TTC549 (cell line): Measurements from ENCODE around the gene FOXN1.

ENCODE experiments used
- FAIRE-seq: peaks from 2 replicates; lab custom pipeline; 2012; peaks lifted over from hg19 to GRCh38; lab: Jason Lieb, UNC

Gene FOXN1

DNA sequence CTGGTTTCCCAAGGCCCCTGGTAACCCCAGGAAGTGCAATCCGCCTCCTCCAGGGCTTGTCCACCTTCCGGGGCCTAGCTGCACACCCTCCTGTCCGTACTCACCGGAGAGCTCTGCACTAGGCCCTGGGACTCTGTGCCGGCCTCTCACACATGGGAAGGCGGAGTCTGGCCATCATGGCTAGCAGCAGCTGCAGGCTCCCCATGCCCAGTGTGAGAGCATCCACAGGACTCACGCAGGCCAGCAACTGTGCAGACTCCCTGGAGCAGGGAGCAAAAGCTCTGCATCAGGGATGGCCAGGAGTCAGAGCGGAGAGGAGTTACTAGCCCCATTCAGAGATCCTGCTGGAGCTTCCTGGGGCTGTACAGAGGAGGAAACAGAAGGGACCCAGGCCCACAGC lies 20.2 kb downstream of the FOXN1 start:
- FAIRE-seq = no peak

DNA sequence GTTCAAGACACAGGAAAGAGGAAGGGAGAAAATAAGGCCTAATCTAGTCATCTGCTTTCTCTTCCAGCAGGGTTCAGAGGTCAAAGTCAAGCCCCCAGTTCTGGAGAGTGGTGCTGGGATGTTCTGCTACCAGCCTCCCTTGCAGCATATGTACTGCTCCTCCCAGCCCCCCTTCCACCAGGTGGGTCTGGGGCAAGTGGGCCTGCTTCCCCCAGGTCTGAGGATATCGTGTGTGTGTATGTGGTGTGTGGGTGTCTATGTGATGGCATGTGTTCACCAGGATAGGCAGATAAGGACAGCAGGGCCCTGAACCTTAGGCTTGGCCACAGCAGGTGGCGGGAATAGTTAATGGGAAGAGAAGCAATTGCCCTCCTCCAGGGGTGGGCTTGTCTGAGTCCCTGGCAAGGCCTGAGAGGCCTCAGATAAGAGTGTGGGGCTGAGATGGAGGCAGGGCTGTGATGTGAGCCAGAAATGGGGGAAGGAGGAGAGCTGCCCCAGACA lies 21.1 kb downstream of the FOXN1 start:
- no peak for FAIRE-seq

DNA sequence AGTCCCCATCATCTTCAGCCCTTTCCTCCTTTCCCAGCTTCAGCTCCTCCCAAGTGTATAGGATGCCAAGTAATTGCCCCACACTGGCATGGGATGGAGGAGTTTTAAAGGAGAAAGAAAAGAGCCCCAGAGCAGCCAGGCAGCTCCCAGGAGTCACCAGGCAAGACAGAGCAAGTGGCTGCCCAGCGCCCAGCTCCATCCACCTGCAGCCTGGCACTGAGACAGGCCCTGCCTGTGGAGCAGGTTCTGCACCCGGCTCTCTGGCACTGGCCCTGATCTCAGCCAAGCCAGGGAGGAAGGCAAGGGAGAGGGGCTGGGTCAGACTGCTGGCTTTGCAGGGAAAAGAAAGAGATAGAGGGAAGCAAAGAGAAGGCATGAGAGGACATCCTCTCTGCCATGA lies 21.7 kb downstream of the FOXN1 start:
- no peak for FAIRE-seq

DNA sequence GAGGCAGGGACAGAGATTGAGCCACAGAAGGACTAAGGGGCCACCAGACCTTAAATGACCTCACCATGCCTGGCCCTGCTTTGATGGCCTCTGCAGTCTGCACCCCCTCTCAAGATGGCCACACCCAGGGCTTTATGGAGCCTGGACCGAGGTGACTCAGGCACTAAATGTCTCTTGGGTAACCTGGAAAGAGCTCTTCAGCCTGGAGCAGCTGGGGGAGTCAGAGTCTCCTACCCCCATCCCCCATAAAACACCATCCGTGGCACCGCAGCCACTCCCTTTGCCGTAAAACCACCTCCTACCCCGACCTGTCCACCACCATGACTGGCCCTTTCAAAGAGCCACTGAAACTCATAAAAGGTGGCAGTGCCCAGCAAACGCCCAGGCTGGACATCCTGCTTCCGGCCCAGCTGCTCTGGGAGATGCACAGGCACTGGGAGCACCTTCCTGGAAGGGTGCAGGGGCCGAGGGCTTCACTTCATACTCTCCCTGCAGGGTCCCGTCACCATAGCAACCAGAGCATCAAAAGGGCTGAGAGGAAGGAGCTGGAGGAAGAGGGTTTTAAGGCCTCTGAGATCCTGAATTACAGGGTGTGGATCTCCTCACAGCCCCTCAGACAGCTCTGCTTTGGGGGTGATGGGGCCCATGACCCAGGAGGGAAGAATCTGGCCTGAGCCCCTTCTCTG lies 22.3 kb downstream of the FOXN1 start:
- FAIRE-seq = no peak

DNA sequence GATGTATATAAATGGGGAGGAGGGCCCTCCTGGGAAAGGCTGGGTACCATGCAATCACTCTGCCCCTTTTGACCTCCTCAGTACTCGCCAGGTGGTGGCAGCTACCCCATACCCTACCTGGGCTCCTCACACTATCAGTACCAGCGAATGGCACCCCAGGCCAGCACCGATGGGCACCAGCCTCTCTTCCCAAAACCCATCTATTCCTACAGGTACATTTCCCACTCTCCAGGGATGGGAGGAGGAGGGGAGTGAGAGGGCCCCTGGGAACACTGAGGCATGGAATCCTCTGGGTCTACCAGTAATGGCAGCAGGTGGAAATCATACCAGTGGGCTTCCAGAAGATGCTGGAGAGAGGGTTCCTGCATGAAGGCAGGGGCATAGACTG lies 22.9 kb downstream of the FOXN1 start:
- FAIRE-seq = no peak

DNA sequence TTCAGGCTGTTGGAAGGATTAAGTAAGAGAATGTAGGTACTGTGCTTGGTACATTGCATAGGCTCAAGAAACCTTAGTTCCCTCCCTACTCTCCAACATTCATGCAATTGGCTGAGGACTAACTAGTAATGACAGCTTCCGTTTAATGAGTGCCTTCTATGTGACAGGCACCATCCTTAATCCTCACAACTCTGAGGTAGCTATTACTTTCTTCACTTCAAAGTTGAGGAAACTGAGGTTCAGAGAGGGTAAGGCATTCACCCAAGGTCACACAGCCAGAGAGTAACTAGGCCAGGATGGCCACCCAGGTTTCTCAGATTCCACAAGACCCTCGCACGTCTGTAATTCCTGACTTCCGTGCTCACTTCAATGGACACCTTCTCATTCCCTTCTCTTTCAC lies 24.1 kb downstream of the FOXN1 start:
- no peak for FAIRE-seq

DNA sequence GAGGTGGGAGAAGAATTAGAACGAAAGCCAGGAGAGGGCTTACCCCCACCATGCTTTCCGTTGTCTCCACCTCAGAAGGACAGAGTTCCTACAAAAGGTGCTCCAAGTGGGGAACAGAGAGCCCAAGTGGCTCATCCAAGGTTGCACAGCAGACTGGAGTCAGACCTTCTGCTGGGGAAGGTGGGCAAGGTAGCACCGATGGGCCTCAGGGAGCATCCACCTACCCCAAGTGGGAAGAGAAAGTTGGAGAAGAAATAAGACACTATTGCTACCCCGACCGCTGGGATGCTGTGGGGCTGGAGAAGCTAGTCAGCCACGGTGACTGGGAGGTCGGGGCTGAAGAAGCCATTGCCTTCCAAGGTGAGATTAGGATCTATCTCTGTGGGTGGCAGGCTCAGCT lies 24.8 kb downstream of the FOXN1 start:
- no peak for FAIRE-seq

DNA sequence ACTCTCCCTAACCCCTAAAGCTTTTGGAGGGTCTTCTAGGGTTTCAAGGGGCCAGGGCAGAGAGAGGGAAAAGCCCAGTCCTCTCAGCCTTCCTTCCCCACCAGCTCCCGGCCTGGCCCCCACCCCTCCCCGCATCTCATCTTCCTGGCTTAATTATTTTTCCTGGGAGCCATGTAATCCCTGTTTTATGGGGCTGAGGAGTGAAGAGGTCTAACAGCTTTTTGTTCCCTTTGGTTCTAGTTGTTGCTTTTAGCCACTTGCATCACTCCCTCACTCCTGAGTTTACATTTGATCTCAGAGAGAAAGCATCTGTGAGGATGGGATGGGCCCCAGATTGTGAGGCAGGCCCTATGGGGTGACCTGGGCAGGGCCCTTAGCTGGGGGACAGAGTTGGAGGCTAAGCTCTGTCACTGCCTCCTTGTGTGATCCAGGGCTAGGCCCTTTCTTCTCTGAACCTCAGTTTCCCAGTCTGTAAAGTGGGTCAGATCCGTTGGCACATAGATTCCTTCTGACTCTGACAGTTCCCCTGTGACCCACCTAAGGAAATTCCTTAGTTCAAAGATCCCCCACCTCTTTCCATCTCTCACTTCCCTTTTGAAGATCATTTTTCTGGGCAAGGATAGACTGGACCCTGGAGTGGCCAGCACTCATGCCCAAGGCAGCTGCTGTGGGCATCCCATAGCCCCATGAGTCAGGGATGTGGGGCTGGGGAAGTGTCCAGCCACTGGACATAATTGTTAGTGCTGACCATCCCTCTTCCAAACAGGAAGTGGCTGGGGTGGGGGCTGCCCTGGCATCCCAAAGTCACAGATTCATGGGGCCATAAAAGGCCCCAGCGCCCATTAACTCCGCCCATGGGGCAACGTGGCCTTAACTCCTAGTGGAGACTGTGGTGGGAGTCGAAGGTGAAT lies 26.2 kb downstream of the FOXN1 start:
- no peak for FAIRE-seq

DNA sequence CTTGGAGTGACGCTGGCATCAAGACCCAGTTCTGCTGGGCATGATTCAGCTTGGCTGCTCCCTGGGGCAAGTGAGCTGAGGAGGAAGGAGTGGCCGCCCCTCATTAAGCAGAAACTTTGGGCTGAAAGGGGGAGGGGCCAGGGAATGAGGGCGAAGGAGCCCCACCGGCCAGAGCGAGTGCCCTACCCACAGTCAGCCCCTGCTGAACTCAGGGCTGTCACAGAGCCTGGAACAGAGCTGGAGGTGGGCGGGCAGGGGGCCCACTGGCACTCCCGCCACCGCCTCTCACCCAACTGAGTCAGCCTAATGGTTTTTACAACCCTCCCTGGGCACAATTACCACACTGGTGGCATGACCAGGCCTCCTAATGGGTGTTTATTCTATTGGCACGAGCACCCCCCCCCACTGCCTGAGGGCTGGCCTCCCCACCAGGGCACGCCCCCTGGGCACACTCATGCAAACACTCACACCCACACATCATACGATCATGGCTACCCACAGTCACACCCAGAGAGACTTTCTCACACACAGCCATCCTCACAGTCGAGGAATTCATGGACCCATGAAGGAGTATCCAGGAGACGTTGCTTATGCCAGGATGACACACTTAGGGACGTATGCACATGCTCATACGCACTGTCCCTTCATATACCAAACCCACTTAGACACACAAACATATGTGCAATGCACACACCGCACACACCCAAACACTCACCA lies 27.1 kb downstream of the FOXN1 start:
- FAIRE-seq = no peak

DNA sequence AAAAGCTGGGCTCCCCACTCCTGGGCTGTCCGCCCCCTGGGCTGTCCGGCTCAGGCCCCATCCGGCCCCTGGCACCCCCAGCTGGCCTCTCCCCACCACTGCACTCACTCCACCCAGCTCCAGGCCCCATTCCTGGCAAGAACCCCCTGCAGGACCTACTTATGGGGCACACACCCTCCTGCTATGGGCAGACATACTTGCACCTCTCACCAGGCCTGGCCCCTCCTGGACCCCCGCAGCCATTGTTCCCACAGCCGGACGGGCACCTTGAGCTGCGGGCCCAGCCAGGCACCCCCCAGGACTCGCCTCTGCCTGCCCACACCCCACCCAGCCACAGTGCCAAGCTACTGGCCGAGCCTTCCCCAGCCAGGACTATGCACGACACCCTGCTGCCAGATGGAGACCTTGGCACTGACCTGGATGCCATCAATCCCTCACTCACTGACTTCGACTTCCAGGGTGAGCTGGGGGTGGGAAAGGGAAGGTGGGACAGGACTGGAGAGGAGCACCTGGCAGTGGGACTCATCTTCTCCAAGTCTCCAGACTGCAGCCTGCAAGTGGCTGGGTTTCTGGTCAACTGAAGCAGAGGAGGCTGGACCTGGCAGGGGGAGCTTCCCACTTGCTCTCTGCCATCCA lies 28.7 kb downstream of the FOXN1 start:
- no peak for FAIRE-seq

DNA sequence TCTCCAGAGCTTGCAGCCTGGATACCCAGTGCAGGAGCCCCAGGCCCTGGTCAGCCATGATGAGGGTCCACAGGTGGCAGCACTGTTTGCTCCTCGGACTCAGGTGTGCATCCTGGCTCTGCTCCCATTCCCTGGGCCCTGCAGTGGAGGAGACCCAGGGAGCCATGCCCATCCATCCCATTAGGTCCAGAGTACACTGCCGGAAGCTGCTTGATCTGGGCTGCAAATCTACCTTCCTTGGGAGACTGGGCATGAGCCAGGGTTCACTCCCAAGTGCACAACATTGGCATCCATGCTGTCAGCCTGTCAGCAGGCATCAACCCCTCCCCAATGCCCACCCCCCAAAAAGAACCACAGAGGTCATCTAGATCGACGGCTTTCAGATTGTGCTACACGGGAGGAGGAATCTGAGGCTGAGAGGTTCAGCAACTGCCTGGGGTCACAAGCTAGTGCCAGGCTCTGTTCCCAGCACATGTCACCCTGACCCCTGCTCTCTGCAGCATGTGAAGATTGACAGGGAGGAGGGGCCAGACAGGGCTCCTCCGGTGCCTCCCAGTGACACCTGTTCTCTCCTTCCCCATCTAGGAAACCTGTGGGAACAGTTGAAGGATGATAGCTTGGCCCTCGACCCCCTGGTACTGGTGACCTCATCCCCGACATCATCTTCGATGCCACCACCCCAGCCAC lies 30.5 kb downstream of the FOXN1 start:
- no peak for FAIRE-seq

DNA sequence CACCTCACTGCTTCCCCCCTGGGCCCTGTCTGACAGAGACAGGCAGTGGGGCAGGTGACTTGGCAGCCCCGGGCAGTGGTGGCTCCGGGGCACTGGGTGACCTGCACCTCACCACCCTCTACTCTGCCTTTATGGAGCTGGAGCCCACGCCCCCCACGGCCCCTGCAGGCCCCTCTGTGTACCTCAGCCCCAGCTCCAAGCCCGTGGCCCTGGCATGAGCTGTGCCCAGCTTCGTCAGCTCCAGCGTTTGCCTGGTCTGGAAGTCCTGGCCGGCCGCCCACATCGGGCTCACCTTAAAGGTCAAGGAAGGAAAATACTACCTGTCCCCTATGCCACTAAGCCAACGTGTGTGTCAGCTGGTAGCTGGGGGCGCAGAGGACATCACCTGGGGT lies 31.1 kb downstream of the FOXN1 start:
- no peak for FAIRE-seq

DNA sequence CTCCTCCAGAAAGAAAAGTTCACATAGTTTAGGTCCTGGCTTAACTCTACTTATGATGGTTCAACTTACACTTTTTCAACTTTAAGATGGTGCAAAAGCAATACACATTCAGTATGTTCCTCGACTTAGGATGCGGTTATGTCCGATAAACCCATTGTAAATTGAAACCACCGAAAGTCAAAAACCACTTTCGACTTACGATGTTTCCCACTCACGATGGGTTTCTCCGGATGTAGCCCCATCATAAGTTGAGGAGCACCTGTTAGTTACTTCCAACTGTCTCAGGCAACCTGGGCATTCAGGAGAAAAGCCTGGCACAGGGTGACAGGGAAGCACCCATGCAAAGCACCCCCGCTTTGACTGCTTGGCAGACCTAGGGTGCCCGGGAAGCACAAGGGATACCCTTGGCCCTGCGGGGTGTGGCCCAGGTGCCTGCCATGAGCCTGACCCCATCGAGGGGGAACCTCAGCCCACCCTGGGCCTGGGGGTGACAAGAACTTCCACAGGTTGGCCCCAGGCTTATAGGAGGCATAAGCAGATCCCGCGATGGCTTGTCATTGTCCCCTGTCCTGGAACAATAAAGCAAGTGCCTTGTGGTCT lies 32.2 kb downstream of the FOXN1 start:
- no peak for FAIRE-seq

DNA sequence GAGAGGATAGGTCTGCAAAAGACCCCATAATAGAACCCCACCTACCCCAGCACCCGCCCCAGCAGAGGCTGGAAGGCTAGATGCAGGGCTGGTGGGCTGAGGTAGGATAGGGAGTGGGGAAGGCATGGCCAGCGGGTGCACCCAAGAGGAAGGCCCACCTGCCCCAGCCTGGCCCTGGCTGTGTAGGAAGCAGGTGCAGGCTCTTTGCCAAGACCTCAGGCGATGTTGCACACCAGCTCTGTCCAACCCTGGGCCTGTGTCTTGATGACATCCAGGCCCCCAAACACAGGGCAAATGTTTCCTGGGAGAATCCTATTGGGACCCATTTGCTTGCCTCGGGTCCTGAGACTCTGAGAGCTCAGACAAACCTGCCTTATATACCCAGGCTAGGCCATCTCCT lies 34.1 kb downstream of the FOXN1 start:
- no peak for FAIRE-seq

DNA sequence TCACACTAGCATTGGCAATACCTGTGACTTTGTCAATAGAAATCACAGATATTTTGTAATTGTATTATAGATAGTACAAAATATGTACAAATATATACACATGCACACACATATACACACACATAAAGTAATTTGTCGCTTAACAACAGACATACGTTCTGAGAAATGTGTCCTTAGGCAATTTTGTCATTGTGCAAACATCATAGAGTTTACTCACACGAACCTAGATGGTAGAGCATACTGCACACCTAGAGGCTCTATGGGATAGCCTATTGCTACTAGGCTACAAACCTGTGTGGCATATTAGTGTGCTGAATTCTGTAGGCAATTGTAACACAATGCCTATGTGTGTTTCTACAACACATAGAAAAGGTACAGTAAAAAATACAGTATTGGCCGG lies 35.3 kb downstream of the FOXN1 start:
- FAIRE-seq = no peak

DNA sequence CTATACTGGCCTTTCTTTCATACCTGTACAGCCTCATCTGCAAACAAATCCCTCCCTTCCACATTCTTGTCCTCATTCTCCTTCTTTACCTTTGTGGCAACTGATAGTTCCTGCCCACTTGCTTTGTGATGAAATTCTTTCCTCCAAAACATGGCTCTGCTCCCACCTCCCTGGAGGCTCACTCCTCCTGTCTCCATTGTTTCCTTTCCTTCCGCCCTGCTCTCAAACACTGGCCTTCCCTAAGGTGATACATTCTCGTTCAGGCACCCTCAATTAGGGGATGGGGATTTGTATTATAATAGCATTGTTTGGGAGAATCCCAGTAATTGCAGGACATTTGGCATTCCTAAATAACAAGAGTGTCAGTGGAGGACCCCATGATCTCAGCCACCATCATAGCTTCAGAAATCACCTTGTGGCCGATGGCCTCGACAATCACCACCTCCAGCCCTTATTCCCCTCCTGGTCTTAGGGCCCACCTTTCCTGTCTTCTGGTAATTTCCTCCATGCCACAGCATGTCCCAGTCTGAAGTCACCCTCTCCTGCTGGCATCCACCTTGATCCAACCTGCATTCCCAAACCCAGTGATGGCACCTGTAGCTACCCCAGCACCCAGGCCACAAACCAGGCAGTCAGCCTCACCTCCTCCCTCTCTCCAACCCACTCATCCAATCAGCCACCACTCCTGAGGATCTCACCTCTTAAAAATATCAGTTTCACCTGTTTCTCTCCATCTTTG lies 38.4 kb downstream of the FOXN1 start:
- no peak for FAIRE-seq

DNA sequence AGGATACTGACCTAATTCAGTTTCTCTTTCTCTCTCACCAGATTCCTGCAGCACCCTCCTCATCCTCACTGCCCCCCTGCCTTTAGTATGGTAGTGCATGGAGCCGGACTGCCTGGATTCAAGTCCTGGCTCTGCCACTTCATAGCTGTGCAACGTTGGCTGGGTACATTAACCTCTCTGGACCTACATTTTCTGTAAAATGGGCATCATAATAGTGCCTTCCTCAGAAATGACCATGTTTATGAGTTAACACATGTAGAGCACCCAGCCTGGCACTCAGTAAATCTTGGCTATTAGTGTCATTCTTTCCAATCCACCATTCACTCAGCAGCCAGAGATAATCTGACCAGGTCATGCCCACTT lies 39.0 kb downstream of the FOXN1 start:
- no peak for FAIRE-seq

DNA sequence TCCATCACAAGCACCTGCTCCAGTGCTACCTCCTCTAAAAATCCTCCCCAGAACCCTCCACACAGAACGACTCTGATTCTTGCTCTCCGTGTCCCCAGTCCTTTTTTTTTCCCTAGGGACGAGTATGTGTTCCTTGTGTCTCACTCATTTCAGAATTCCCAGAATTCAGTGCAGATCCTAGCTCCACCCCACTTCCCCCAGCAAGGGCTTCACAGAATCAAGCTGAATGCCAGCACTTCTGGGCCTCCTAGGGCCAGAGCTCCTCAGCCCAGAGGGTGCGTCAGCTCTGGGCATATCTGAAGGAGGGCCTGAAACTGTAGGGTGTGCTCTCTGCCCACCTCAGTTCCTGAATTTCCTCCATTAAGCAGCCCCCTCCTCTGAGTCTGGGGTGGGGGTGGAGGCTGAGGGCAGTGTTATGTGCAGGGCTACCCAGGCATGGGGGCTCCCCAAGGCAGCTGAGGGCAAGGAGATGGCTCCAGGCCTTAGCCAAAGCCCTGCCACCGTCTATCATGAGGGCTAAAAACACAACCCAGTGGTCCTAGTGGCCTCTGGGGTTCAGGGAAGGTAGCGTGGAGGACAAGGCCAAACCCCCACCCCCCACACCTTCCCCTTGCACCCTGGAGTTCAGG lies 39.8 kb downstream of the FOXN1 start:
- FAIRE-seq = no peak

DNA sequence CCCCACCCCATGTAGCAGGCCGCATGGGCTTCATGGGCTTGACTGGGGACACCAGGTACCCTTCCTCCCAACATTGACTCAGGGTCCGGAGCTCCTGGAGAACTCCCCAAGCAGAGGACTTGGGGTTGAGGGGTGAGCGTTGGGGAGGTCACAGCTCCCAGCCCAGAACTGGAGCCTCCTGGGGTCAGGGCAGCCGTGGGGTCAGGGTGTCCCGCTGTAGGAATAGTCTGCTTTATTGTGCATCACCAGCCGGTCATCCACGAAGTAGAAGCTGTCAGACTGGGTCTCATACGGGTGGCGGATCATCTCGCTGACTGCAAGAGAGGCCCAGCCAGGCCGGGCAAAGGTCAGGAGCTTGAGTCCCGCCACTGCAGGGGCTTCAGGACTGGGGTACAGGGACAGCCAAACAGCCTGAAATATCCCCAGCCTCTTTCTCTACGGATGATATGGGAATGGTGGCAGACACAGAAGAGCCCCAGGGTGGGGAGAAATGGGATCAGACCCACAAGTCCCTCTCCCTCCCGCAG lies 41.0 kb downstream of the FOXN1 start:
- FAIRE-seq = no peak
